Muscle of arm (tissue), 12 donors: Measurements from ENCODE around the gene ST3GAL5. TPM values are rescaled to one million over a fixed set of nuclear protein-coding genes. Genes with fewer than 3 reads are reported as not detected.

Experiments
- DNase-seq: peaks from one replicate; pipeline ENCODE4 v3.0.0-alpha.2; 2013
- polyA plus RNA-seq, 12 donors: library from polyadenylated mRNA; unstranded; fragments of 120-200 nt; gene quantifications; one replicate each; pipeline ENCODE4 v1.2.1, GENCODE V29; 2013; ENCODE audit not compliant: insufficient read length in 12 of 12

Gene ST3GAL5
- polyA plus RNA-seq, 12 donors, result 29.1 to 44.7 (median 34.3) TPM; not detected in 1

- DNase-seq, result no peak
Measured at GRCh38 chr2:85791704-85792565, 96.9 kb downstream of the ST3GAL5 start.

GRCh38 chr2:85790499-85791188, 98.1 kb downstream of the ST3GAL5 start:
- DNase-seq, result no peak

GRCh38 chr2:85790032-85790431, 98.8 kb downstream of the ST3GAL5 start:
- no peak for DNase-seq

GRCh38 chr2:85789271-85789670, 99.5 kb downstream of the ST3GAL5 start:
- no peak for DNase-seq

- no peak for DNase-seq
Measured at GRCh38 chr2:85788603-85789002, 100.2 kb downstream of the ST3GAL5 start.

- DNase-seq, result no peak
Measured at GRCh38 chr2:85787981-85788340, 100.8 kb downstream of the ST3GAL5 start.

GRCh38 chr2:85787282-85787980, 101.4 kb downstream of the ST3GAL5 start:
- no peak for DNase-seq

Other genes starting within 250 kb of the ST3GAL5 start
- under 1 TPM in 7 of 12 donors, not detected in 5; 0.04 to 0.23 (median 0.08) TPM for gene SFTPB, start 220.8 kb downstream of the ST3GAL5 start, polyA plus RNA-seq
- gene GNLY, start 194.6 kb downstream of the ST3GAL5 start, polyA plus RNA-seq, result 1 to 10 TPM in 5 of 12 donors, under 1 TPM in 4, not detected in 3; 0.42 to 2.9 (median 1.1) TPM
- 10 to 100 TPM in 11 of 12 donors, not detected in 1; 11.4 to 29.5 (median 14.7) TPM for gene ATOH8, start 135.0 kb downstream of the ST3GAL5 start, polyA plus RNA-seq
- 10 to 100 TPM in 11 of 12 donors, not detected in 1; 15.0 to 21.0 (median 18.1) TPM for gene POLR1A, start 216.9 kb upstream of the ST3GAL5 start, polyA plus RNA-seq
- 100 to 1,000 TPM in 4 of 12 donors, 10 to 100 TPM in 8; 55.1 to 275 (median 83.8) TPM for gene PTCD3, start 217.2 kb upstream of the ST3GAL5 start, polyA plus RNA-seq